SKM-1 (cell line): Measurements from ENCODE around the gene NPBWR2.
A peak's percentile ranks its signal among the peaks of the same experiment; 100 is the strongest.
"Not testable (repeated sequence)": the region's sequence is repeated elsewhere in the genome, so short reads cannot be mapped to it uniquely, and the experiment has no call there.

Experiments
- DNase-seq: peaks from one replicate; lab custom pipeline; 2025; ENCODE audit not compliant: unreplicated experiment; lab: John Stamatoyannopoulos, UW

NPBWR2 gene

GRCh38 chr20:64119681-64120341 is 12.4 kb upstream of the NPBWR2 start:
- no peak for DNase-seq

DNA sequence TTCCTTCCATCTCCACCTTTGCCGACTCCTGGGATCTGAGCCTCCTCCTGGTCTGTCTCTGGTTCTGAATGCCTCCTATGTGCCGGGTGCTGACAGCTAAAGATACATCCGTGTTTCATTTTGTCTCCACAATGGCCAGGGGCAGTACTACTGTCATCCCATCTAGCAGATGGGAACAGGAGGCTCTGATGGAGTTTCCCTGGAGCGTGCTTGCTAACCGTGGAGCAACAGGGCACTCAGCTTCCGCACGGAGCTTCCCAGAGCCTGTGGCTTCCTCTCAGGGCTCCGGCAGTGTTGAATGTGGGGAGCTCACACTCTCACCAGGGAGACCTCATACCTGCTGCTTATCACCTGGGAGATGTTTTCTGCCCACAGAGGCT is 11.9 kb upstream of the NPBWR2 start:
- no peak for DNase-seq

GRCh38 chr20:64117432-64117777 is 10.0 kb upstream of the NPBWR2 start:
- not testable (repeated sequence) for DNase-seq

DNA sequence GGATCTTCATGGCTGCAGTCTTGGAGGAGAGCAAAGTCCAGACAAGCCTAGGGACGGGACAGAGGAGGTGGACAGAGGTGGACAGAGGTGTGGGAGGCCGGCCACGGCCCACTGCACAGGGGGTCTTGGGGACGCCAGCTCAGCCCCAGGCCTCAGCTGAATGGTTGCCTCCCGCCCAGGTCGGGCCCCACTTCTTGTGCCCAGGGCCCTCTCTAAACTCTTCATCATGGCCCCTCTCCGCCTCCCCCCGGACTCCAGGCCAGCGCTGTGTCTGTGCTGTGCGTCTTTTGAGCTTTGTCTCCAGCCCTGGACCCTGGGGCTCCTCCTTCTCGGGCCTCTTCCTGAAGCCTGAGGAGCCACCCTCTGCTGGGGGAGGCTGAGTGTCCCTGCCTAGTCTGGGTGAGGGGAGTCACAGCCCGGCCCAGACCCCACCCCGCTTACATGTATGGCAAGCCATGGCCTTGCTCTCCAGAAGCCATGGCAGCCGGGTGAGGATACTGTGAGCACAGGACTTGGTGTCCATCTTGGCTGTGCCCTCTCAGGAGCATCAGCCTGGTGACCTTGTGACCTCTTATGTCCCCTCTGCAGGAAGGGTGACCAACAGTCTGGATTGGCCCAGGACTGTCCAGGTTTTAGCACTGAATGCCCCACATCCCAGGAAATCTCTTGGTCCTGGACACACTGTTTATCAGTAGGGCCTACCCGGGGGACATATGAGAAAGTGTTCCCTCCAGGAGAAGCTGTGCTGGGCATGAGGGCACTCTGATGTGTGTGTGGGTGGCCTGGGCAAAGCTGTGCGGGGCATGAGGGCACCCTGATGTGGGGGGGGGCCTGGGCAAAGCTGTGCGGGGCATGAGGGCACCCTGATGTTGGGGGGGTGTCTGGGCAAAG is 9.4 kb upstream of the NPBWR2 start:
- no peak for DNase-seq

DNA sequence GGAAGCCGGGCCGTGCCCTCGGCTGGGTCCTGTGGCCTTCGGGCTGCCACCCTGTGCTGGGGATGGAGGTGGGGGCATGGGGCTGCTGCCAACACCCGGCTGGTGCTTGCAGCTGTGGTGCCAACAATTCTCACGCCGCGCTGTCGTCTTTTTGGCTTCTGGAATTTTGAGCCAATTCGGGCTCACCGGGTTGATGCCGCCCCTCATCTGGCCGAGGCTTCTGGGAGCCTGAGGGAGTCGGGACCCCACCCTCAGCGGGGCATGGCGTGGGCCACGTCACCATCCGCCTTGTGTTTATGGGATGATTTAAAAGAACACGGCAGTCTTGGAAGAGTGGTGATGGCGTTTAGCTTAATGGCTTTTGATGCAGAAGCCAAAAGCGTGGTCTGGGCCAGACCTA is 8.7 kb upstream of the NPBWR2 start:
- no peak for DNase-seq

DNA sequence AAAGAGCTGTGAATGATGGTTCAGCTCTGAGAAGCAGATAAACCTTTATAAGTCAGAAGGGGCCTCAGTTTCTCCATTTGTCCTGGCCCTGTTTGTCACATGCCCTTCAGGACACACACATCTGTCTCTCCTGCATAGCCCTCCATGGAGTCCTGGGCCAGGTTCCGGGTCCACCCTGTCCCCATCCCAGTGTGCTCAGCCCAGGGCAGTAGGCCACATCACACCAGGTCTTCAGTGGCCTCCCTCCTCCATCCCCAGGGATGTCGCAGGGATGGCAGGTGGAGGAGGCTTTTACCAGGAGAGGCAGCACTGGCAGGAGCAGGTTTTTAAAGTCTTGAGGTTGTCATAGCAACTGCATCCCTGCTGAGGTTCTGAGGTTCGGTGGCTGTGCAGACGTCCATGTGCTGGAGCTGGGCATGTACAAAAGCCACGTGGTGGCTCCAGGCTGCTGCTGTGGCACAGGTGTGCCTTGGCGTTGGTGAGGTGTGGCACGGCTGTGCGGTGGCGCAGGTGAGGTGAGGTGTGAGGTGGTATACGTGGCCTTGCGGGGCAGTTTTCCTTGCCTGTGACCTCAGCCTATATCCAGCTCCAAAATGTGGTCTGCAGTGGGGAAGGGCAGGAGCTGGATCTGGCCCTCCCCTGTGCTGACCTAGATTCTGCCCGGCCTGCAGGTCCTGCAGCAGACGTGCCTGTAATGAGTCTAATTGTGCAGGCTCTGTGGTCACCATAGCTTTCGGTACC is 8.0 kb upstream of the NPBWR2 start:
- no peak for DNase-seq

- no peak for DNase-seq
Observed at GRCh38 chr20:64114356-64114971, 7.1 kb upstream of the NPBWR2 start.

DNA sequence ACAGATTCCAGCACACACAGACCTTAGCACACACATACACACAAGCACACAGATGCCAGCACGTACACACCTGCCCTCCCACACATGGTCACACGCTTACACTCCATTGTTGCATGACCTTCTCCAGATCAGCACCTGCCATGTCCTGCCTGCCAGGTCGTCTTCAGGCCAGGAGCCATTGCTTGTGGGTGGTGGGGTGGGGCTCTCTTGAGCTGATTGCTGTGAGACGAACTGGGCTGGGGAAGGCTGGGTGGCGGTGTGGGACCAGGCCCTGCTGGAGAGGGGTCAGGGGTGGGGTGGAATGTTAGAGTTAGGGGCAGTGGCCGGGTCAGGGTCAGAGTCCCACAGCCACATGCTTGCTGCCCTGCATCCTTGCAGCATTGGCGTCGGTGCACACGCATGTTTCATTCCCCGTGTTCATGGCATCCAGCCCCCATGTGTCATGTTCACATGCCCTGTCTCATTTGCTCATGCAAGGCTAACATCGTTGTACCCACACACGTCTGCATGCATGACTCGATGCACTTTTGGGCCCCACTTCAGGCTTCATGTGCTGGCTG is 6.5 kb upstream of the NPBWR2 start:
- DNase-seq: no peak

- DNase-seq: no peak
Observed at GRCh38 chr20:64113444-64113775, 6.0 kb upstream of the NPBWR2 start.

GRCh38 chr20:64112691-64113443 is 5.5 kb upstream of the NPBWR2 start:
- no peak for DNase-seq

GRCh38 chr20:64111841-64112641 is 4.7 kb upstream of the NPBWR2 start:
- no peak for DNase-seq

GRCh38 chr20:64110411-64111068 is 3.2 kb upstream of the NPBWR2 start:
- no peak for DNase-seq

GRCh38 chr20:64109831-64110391 is 2.5 kb upstream of the NPBWR2 start:
- DNase-seq: no peak

GRCh38 chr20:64108731-64109681 is 1.6 kb upstream of the NPBWR2 start:
- DNase-seq: no peak

- peak; percentile 47 for DNase-seq
Observed at GRCh38 chr20:64107736-64108457, 532 bp upstream of the NPBWR2 start.

GRCh38 chr20:64106435-64106961 is 867 bp downstream of the NPBWR2 start:
- DNase-seq: no peak
